Measurements from ENCODE around the gene WFDC5.

DNA sequence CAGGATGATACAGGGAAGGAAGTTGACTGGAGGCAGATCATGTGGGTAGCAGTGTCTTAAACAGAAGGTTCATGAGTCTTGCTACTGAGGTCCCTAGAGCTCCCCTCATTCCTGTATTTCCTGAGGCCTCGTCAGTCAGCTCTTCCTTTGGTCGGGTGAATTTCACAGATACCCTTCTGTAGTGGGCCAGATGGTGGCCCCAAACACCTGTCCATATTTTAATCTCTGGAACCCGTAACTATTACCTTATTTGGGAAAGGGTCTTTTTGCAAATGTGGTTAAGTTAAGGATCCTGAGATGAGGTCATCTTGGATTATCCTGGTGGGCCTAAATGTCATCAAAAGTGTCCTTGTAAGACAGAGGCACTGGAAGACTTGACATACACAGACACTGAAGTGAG is 23.6 kb downstream of the WFDC5 start:
- TF ChIP-seq CTCF (IDR thresholded peaks at IDR 0.05; ENCODE audit: low read depth, low read length, poor library complexity, severe bottlenecking) = no peak
- TF ChIP-seq EZH2phosphoT487 (IDR thresholded peaks at IDR 0.05; ENCODE audit: borderline replicate concordance, low read length) = no peak

All from DOHH2 (cell line).